Measurements from ENCODE around the gene EREG. TPM values are rescaled to one million over a fixed set of nuclear protein-coding genes. Genes with fewer than 3 reads are reported as not detected.

EREG gene
- total RNA-seq, 4 donors from 2014 or later, result under 0.01 to 0.13 (median under 0.01) TPM; not detected in 1

DNA sequence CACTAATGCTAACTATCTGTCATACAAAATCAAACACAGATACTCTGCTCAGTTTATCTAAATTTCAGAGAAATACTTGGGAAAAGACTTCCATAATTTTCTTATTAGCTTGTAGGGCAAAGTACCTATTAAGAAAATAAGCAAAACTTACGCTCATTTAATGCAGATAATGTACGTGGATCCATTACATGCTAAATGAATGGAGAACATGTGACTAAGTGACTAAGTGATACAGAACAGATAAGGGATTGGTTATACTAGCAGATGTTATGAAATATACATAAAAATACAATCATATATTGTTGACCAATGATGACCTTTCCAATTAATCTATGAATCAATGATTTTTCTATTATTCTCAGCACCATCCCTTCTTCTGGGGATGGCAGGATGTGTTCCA is 25.7 kb downstream of the EREG start:
- H3K27me3 ChIP-seq, result no peaks in the 10 kb centered on the region
- H3K4me1 ChIP-seq, result no peaks in the 10 kb centered on the region
- 86 to 95% methylated on average over 2 of the region's 2 CpGs for WGBS, 2 donors
- H3K36me3 ChIP-seq, result no peaks in the 10 kb centered on the region
- intact Hi-C loops (cut with DNase I), result no loop called here
- no peak for TF ChIP-seq POLR2A (IDR thresholded peaks at IDR 0.05)
- TF ChIP-seq, protein P1, sequence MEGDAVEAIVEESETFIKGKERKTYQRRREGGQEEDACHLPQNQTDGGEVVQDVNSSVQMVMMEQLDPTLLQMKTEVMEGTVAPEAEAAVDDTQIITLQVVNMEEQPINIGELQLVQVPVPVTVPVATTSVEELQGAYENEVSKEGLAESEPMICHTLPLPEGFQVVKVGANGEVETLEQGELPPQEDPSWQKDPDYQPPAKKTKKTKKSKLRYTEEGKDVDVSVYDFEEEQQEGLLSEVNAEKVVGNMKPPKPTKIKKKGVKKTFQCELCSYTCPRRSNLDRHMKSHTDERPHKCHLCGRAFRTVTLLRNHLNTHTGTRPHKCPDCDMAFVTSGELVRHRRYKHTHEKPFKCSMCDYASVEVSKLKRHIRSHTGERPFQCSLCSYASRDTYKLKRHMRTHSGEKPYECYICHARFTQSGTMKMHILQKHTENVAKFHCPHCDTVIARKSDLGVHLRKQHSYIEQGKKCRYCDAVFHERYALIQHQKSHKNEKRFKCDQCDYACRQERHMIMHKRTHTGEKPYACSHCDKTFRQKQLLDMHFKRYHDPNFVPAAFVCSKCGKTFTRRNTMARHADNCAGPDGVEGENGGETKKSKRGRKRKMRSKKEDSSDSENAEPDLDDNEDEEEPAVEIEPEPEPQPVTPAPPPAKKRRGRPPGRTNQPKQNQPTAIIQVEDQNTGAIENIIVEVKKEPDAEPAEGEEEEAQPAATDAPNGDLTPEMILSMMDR (IDR thresholded peaks at IDR 0.05), result no peak
- no peak for DNase-seq
- no peak overlapping the region for H3K27ac ChIP-seq
- no peaks in the 10 kb centered on the region for H3K9me3 ChIP-seq
- no peak overlapping the region for H3K4me3 ChIP-seq (replicated peaks in 1 of 3)

DNA sequence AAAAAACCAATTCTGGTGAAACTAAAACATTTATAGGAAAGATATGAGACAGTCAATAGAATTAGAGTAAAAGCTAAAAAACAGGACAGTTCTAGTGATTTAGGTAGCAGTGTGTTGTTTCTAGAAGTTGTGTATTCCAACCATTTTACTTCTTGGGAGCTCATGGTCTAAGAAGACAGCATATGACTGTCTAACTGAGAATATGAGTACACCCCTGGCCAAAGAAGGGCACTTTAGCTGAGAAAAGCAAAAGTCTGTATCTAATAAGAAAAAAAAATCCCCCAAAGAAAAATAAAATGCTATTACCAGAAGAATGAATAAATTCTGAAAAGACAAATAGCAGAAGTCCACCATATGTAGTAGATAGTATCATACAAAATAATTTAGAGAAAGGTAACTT is 26.4 kb downstream of the EREG start:
- Histone ChIP-seq H3K4me3 (replicated peaks in 1 of 3) (no peak overlapping the region), H3K9me3 (no peaks in the 10 kb centered on the region)
- TF ChIP-seq POLR2A (IDR thresholded peaks at IDR 0.05), result no peak
- TF ChIP-seq, protein P1 (IDR thresholded peaks at IDR 0.05), result no peak

DNA sequence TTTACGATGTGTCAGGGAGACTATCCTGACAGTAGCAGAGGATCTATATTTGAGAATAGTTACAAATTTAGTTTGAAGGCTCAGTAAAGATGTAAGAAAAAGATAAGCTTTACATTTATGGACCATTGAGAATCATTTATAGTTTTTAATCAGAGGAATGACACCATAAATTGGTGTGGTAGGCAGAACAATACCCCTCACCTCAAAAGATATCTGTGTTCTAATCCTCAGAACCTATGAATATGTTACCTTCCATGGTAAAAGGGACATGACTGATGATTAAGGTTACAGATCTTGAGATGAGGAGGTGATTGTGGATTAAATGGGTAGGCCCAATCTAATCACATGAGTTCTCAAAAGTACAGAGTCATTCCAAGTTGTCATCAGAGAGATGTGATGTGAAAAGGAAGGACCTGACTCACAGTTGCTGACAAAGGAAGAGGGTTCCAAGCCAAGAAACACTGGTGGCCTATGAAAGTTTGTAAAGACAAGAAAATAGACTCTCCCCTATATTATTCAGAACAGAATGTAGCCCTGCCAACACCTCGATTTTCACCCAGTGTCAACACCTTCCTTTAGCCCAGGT is 27.0 kb downstream of the EREG start:
- WGBS, 2 donors, result 87 to 92% methylated on average over 2 of the region's 2 CpGs
- intact Hi-C loops (cut with DNase I), result no loop called here
- no peak overlapping the region for H3K4me3 ChIP-seq (replicated peaks in 1 of 3)

More for the DNA sequence above, 26.4 kb downstream of the EREG start:
- Histone ChIP-seq H3K27ac (no peak overlapping the region), H3K36me3 (no peaks in the 10 kb centered on the region), H3K4me1 (no peaks in the 10 kb centered on the region), H3K27me3 (no peaks in the 10 kb centered on the region)
- DNase-seq, result no peak
- intact Hi-C loops (cut with DNase I), result no loop called here

DNA sequence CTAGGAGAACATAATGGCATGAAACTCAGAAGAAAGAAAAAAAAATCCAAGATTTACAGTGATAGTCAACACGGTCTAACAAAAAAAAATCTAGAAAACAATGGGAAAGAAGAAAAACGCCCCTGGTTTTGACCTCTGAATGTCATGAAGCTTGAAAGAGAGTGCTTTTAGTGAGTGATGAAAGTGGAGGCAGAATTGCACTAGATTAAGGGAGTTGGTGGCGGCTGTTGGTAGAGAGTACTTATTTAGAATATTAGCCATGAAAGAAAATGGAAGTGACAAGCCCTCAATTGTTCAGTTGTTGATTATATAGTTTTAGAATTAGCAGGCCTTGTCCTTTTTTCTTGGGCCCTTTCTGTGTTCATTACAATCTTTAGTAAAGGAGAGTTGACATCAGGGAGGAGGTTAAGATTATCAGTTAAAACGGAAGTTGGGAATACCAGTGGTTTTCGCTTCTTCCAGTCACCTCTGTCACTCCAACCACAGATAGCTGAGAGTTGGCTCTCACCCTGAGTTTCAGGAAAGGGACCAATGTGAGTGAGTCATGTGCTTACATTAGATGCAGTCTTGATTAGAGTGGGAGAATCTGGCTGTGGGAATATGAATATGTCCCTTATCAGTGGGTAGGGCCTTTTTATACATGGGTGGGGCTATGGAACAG is 29.7 kb downstream of the EREG start:
- H3K27ac ChIP-seq, result no peak overlapping the region

More for the DNA sequence above, 27.0 kb downstream of the EREG start:
- H3K27ac ChIP-seq, result no peak overlapping the region
- H3K27me3 ChIP-seq, result no peaks in the 10 kb centered on the region
- DNase-seq, result no peak
- TF ChIP-seq POLR2A (IDR thresholded peaks at IDR 0.05), result no peak
- TF ChIP-seq, protein P1 (IDR thresholded peaks at IDR 0.05), result no peak
- H3K9me3 ChIP-seq, result no peaks in the 10 kb centered on the region
- H3K36me3 ChIP-seq, result no peaks in the 10 kb centered on the region
- H3K4me1 ChIP-seq, result no peaks in the 10 kb centered on the region

DNA sequence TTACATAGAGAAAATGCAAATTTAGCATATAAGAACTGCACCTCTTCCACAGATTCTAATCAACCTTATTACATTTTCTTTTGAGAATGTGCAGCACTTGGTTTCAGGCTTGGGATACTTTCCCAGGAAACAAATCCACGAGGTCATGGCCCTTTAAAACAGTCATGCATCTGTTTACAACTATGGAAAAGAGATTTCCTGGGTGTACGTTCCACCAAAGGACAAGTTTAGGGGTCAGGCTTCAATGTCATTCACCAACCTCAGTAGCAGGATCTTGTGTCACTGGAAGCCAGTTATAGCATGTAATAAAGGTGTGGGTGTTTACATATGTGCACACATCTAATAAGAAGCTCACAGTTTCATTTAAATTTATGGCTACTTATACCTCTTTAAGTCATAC is 30.7 kb downstream of the EREG start:
- H3K4me3 ChIP-seq (replicated peaks in 1 of 3), result no peak overlapping the region
- 58 to 61% methylated on average over 2 of the region's 2 CpGs for WGBS, 2 donors
- no peaks in the 10 kb centered on the region for H3K9me3 ChIP-seq
- H3K27me3 ChIP-seq, result no peaks in the 10 kb centered on the region
- TF ChIP-seq POLR2A (IDR thresholded peaks at IDR 0.05), result no peak
- TF ChIP-seq, protein P1 (IDR thresholded peaks at IDR 0.05), result no peak
- H3K36me3 ChIP-seq, result no peaks in the 10 kb centered on the region
- H3K27ac ChIP-seq, result no peak overlapping the region
- DNase-seq, result no peak
- intact Hi-C loops (cut with DNase I), result no loop called here
- H3K4me1 ChIP-seq, result no peaks in the 10 kb centered on the region

More for the DNA sequence above, 29.7 kb downstream of the EREG start:
- no peak for DNase-seq
- Histone ChIP-seq H3K4me3 (replicated peaks in 1 of 3) (no peak overlapping the region), H3K9me3 (no peaks in the 10 kb centered on the region), H3K4me1 (no peaks in the 10 kb centered on the region), H3K27me3 (no peaks in the 10 kb centered on the region), H3K36me3 (no peaks in the 10 kb centered on the region)
- intact Hi-C loops (cut with DNase I), result no loop called here
- 86 to 89% methylated on average over 5 of the region's 5 CpGs for WGBS, 2 donors
- TF ChIP-seq POLR2A (IDR thresholded peaks at IDR 0.05), result no peak
- TF ChIP-seq, protein P1 (IDR thresholded peaks at IDR 0.05), result no peak

Data from thyroid gland (tissue), 4 donors.